AG09309 (cell line): ENCODE measurements around the gene PEX10.

Experiments used
- DNase-seq: peaks from one replicate; pipeline ENCODE4 v3.0.0-alpha.2; 2010; ENCODE audit warnings: low read depth
- H3K4me3 ChIP-seq: 2 replicates; pipeline ENCODE4 v1.5.1; 2011; ENCODE audit warnings: mild to moderate bottlenecking, low read depth, low read length, moderate library complexity; ENCODE audit not compliant: control insufficient read depth
- TF ChIP-seq, protein P1 (sequence below): IDR thresholded peaks from 2 replicates; pipeline ENCODE4 v1.5.1; 2011; ENCODE audit warnings: mild to moderate bottlenecking, low read depth, low read length, inconsistent platforms; ENCODE audit not compliant: insufficient read depth, control insufficient read depth; ENCODE audit errors: missing control alignments

PEX10 gene

DNA sequence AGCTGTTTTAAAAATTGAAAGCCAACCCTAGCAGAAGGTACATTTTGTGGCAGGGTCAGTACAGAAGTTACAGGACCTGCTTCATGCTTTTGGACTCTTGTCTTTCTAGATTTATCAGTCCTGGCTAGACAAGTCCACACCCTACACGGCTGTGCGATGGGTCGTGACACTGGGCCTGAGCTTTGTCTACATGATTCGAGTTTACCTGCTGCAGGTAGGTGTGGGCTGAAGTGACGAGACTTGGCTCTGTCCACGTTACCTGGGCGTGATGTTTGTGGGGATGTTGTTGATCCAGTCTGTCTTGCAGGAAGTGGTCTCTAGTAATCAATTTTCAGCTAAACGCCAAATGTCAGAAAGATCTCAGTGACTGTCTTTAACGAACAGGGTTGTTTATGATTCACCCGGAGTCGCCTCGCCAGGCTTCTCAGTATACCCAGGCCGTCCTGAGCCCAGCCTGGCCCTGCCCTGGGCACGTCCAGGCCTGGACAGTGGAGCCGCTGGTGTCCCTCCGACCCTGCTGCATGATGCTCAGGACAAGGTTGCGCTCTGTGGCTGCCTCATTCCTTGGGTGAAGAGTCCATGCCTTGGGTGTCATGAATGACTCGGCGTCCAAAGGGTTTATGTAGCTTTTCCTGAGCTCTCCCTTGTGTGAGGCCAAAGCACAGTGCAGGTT, 15.2 kb downstream of the PEX10 start:
- TF ChIP-seq, protein P1, sequence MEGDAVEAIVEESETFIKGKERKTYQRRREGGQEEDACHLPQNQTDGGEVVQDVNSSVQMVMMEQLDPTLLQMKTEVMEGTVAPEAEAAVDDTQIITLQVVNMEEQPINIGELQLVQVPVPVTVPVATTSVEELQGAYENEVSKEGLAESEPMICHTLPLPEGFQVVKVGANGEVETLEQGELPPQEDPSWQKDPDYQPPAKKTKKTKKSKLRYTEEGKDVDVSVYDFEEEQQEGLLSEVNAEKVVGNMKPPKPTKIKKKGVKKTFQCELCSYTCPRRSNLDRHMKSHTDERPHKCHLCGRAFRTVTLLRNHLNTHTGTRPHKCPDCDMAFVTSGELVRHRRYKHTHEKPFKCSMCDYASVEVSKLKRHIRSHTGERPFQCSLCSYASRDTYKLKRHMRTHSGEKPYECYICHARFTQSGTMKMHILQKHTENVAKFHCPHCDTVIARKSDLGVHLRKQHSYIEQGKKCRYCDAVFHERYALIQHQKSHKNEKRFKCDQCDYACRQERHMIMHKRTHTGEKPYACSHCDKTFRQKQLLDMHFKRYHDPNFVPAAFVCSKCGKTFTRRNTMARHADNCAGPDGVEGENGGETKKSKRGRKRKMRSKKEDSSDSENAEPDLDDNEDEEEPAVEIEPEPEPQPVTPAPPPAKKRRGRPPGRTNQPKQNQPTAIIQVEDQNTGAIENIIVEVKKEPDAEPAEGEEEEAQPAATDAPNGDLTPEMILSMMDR = no peak
- no peak for DNase-seq
- H3K4me3 ChIP-seq = no peak overlapping the region

DNA sequence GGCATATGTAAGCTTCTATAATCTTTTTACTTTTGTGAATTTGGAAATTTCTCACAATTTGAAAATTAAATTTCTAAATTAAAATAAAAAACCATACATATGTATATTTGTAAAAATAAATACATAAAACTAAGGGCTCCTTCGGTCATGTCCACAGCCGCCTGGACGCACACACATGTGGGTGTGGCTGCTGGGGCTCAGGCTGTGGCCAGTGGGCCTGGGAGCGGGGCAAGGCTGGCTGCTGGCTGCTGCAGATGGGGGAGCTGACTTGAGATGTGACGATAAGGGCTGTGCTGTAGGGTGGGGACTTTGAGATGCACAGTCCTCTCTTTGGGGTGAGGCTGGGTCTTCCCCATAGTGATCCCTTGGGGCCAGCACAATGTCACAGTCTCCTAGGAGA, 15.9 kb downstream of the PEX10 start:
- no peak for DNase-seq
- no peak overlapping the region for H3K4me3 ChIP-seq
- TF ChIP-seq, protein P1 = no peak

DNA sequence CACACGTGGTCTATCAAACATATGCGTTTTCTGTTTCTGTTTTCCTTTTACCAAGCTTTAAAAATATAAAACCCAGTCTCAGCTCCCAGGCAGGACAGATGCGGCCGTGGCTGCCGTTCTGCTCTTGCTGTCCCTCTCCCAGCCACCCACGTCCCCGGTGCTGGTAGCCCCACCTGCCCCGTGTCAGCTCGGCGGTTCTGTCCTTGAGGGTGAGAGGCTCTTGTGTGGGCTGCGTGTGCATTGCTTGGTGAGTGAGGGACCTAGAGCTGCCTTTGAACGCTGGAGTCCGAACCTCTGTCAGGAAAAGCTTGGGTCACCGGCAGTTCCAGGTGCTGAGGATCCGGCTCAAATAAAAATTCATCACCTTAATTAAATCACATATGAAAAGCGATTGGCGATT, 16.3 kb downstream of the PEX10 start:
- TF ChIP-seq, protein P1 = no peak
- H3K4me3 ChIP-seq = no peak overlapping the region
- no peak for DNase-seq

DNA sequence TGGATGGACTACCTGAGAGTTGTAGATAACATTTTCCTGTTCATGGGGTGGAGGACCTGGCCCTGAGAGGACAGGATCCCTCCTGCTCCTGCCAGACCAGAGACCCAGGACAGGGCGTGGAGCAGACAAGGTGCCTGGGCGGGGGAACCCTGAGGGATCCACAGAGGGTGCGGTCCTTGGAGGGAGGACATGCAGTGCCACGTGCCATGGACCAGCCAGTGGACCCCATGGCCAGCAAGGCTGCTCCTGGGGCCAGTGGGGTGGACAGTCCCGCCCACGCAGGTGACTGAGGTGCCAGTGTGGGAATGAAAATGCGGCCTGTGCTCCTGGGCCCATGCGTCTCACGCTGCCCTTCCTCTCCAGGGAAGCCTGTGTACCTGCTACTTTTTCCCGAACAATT, 17.1 kb downstream of the PEX10 start:
- H3K4me3 ChIP-seq = no peak overlapping the region
- DNase-seq = no peak
- TF ChIP-seq, protein P1 = no peak

DNA sequence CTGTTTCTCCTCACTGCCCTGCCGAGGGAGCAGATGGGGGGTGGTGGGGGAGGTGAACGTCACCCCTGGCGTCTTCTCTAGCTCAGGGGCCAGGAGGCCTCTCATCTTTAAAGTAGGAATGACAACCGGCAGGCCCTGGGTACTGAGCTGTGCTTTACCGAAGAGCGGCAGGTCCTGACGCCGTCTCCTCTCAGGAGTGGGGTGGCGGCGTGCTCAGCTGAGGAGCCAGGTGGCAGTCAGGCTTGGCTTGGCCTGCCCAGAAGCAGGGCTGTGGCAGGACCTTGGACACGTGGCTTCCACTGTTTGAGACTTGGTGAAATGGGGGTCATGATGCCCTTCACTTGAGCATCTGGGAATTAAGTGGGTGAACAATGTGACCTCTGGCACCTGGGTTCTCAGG, 17.6 kb downstream of the PEX10 start:
- TF ChIP-seq, protein P1 = no peak
- H3K4me3 ChIP-seq = no peak overlapping the region
- DNase-seq = no peak

DNA sequence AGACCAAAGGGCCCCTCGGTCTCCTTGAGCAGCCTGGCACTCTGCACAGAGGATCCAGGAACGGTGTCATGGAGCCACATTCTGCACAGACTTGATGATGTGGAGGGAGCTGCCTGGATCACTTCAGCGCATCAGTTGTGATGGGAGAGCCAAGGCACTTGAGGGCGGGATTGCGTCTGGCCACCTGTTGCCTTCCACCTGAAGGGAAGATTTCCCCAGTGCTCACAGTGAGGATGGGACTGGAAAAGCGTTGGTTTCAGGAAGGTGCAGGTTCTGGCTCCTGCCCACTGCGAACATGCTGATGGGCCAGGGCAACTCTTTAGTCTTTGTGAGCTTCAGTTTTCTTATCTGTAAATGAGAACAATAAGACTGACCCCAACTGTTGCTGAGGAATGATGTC, 18.1 kb downstream of the PEX10 start:
- no peak for DNase-seq
- no peak overlapping the region for H3K4me3 ChIP-seq
- TF ChIP-seq, protein P1 = no peak

DNA sequence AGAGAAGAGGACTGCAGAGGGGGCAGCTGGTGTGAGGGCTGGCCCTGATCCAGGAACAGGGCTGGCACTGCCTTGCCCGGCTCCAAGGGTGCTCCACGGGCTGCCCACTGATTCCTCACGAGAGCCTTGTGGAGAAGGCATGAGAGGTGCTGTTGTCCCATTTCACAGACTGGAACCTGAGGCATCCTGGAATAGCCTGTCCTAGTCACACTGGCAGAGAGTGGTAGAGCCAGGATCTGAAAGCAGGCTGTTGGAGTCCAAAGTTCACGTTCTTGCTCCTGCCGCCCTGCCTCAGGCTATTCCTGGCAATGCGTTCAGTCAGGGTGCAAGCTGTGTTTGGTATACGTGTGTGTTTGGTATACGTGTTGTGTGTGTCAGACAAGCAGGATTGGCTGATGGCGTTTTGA, 18.9 kb downstream of the PEX10 start:
- TF ChIP-seq, protein P1 = no peak
- DNase-seq = no peak
- H3K4me3 ChIP-seq = no peak overlapping the region
